ENCODE data around the gene TRPT1.
A peak's percentile ranks its signal among the peaks of the same experiment; 100 is the strongest.
"Not testable (repeated sequence)": the region's sequence is repeated elsewhere in the genome, so short reads cannot be mapped to it uniquely, and the experiment has no call there.

Gene TRPT1

GRCh38 chr11:64258946-64259532 is 33.1 kb upstream of the TRPT1 start:
- DNase-seq = no peak

DNA sequence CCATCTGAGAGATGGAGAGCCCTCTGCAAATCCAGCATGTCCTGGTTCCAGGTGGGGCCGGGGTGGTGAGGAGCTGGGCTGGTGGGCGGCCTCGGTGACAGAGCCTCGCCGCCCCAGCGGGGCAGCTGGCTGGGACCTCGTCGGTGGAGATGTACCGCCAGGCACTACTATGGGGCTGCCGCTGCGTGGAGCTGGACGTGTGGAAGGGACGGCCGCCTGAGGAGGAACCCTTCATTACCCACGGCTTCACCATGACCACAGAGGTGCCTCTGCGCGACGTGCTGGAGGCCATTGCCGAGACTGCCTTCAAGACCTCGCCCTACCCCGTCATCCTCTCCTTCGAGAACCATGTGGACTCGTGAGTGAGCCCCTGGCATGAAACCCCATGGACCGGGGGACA is 32.4 kb upstream of the TRPT1 start:
- no peak for DNase-seq

GRCh38 chr11:64256300-64256699 is 30.3 kb upstream of the TRPT1 start:
- DNase-seq = no peak

- DNase-seq = no peak
Observed at GRCh38 chr11:64255135-64256128, 29.4 kb upstream of the TRPT1 start.

GRCh38 chr11:64254326-64254725 is 28.3 kb upstream of the TRPT1 start:
- no peak for DNase-seq

DNA sequence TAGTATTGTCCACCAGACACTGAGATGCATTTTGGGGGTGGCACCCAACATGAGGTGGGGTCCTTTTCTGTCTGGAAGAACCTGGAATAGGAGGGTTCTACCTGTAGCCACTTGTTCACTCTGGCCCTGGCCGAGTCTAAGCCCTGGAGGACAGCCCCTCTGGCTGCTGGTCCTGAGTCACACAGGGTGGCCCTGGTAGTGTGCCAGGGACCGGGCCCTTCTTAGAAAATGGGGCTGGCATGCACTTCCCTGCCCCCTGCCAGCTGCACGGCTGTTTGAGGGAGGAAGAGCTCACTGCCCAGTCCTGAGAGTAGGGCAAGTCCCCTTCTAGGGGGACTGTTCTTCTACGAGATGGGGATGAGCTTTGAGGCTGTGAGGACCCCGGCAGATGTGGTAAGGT is 27.5 kb upstream of the TRPT1 start:
- peak in 32 of 56 donors; percentile 10 to 76 (median 38) for DNase-seq

DNA sequence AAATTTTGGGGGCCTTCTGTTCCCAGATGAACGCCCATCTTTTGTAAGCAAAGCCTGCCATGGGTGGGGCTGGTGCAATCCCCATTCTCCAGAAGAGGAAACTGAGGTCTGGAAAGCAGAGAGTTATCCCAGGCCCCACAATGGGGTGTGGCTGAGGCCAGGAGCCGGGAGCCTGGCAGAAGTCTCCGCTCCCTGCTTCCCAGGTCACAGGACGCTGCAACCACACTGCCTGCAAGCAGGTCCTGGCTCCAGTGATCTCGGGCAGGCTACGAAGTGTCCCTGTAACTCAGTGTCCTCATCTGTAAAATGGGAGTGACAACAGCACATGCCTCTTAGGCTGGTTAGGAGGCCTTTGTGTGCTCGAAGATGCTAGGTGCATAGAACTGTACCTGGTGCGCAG is 27.1 kb upstream of the TRPT1 start:
- DNase-seq = no peak

DNA sequence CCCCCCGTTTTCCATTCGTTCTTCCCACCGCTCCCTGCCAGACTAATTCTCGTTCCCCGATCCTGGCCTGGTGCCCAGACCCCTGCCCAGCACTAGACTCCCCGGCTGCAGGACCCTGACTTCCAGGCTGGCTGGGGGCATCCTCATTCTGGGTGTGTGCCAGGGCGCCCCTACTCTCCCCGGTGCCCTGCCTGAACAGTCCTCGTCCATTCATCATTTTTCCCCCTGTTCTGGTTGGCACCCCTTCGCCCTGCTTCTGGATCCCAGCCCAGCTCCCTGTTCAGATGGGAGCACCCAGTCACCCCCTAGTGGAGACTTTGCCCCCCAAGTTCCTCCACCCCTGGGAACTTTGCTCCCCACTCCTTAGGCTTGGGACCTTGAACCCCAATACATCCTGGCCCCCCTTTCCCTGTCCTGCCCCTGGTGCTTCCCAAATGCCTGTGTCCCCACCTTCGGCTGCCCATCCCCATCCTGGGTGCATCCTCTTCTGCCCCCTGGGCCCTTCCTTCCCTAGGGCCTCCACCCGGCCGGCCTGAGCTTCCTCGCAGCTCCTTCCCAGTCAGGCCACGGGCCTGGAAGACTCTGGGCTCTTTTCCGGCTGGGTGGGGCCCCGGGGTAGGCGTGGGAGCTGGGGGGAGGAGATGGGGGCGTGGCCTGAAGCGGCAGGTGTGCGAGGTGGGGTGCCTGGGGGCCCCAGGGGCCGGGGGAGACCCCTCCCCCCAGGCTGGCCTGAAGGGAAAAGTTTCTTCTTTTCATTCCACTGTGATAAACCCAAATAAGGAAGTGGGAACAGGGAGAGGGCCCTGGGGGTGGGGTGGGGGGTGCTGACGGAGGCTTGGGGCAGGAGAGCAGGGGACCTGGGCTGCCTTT is 26.3 kb upstream of the TRPT1 start:
- peak in 4 of 56 donors; percentile 21 to 26 (median 24) for DNase-seq

GRCh38 chr11:64251753-64252002 is 25.7 kb upstream of the TRPT1 start:
- no peak for DNase-seq

DNA sequence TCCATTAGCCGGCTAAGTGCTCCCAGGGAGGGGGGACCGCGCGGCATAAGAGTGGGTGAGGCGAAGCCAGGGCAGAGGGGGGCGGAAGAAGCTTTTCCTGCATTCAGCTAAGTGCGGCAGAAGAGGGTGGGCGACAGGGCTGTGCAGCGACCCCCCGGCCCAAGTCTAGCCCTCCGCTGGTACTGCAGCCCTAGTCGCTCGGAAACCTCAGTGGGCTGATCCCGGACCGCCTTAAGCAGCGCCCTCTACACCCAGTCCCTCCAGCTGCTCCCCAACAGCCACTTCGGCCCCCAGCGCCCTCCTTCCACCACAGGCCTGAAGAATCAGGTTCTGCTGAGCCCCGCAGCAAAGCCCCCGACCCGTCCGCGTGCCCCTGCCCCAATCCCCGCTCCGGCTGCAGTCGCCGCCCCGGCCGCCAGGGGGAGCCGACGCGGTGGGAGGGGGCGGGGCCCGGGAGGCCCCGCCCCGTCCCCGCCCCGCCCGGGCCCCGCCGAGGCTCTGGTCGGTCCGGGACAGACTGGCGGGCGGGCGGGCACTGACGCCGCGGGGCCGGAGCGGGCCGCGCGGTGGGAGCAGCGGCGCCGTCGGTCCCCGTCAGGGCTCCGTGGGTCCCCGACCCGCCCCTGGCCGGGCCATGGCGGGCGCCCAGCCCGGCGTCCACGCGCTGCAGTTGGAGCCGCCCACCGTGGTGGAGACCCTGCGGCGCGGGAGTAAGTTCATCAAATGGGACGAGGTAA is 25.2 kb upstream of the TRPT1 start, which contains the start of gene PLCB3:
Gene PLCB3, plus strand, starts transcription at position 515 of the 737 bp plus-strand sequence. Its CDS starts 120 bp downstream, at position 635.
- peak in 30 of 56 donors; percentile 17 to 82 (median 30) for DNase-seq

DNA sequence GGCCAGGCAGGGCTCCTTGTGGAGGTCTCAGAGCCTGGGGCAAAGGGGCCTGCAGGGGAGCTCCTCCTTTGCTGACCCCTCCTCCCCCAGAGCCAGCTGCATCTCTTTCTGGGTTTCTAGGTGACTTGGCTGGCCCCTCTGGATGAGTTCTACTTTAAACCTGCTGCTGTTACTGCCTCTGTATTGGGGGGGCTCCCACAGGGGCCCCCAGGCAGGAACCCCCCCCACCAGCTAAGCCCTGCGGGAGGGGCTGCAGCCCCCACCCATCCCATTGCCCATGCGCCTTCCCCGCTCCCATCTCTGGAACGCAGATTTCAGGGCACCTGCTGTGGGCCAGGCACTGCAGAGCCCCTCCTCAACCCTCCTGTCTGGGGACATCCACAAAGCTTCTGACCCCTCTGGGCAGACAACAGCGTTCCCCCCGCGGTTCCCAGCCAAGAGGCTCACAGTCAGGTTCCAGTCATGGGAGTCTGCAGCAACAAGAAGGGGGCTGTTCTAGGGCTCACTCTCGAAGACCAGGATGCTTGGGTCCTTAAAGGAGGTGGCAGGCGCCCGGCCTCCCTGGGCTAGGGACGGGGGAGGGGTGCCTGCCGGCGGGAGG is 24.5 kb upstream of the TRPT1 start:
- DNase-seq = no peak

- DNase-seq = no peak
Observed at GRCh38 chr11:64249563-64250414, 23.8 kb upstream of the TRPT1 start.

- DNase-seq = no peak
Observed at GRCh38 chr11:64249038-64249437, 23.1 kb upstream of the TRPT1 start.

- DNase-seq = no peak
Observed at GRCh38 chr11:64248578-64248977, 22.6 kb upstream of the TRPT1 start.

GRCh38 chr11:64247729-64248531 is 21.9 kb upstream of the TRPT1 start:
- peak in 2 of 56 donors; percentile 54 to 57 for DNase-seq

DNA sequence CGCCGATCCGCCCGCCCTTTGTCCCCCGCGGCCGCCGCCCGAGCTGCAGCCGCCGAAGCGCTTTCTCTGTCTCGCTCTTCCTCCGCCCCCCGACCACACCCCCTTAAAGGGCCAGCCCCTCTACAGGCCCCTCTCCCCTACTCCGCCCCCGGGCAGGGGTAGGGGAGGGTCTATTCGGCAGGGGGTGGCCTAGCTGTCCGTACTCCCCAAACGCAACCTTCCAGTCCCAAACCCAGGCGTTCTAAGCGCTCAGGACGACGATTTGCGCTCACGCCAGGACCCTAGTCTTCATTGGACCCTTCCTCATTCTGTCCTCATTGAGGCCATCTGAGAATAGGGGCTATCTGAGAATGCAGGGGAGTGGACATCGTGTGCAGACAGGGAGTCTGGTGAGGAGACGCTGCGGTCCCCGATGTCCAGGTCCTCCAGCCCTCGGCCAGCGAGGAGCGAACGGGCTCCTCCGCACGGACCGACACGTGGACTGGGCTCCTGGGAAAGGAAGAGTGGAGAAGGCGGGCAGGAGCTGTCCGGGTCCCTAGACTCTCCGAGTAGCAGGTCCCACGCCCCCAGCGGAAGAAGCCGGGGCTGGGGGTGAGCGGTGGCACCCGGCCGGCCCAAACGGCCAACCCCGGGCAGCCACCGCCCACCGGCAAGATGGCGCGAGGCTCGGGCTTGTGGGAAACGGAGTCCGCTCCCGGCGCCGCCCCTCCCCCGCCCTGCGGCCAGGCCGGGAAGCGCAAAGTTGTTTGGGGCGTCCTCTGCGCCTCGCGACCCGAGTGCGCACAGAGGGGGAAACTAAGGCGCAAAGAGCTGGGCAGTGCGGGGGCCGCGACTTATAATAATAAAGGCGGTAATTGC is 21.1 kb upstream of the TRPT1 start, which contains the start of gene PPP1R14B:
Gene PPP1R14B, minus strand, starts transcription at position 73 of the 858 bp plus-strand sequence. CDS start 270 bp downstream, outside the sequence.
- peak in 53 of 56 donors; percentile 39 to 91 (median 73) for DNase-seq

DNA sequence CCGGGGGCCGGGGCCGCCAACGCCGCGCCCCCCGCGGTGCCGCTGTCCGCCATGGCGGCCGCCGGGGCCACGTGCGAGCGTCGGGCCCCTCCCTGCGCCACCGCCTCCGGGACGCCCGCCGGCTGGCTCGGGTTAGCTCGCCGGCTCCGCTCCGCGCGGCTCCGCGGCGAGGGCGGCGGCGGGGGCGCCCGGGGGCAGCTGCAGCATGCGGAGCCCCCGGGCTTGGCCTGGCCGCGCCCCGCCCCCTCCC is 20.6 kb upstream of the TRPT1 start:
- DNase-seq = not testable (repeated sequence)

Data from nucleus accumbens (tissue), 56 donors.